ENCODE data around the gene PEX7.

The PEX7 gene

DNA sequence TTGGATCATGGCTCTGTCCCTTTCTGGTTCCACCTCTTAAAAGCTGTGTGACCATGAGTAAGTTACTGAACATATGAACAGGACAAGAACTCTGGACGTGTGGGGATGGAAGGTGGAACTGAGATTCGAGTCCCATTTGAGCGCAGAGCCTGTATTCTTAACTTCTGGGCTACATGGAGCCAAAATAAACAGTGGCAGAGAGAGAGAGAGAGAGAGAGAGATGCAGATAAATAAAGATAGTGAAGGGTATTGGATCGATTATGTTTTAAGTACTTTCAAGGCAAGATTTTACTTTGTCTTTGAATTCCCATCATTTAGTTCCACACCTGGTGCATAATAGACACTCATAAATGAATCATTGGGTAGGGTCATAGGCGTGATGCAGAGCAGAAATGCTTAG is 139.5 kb downstream of the PEX7 start:
- no peaks in the 10 kb centered on the region for H3K36me3 ChIP-seq (ENCODE audit: control insufficient read depth, low read depth, low read length)
- H3K9ac ChIP-seq (ENCODE audit: low read length): no peak overlapping the region
- peaks cover 36% of the 10 kb centered on the region for H3K4me1 ChIP-seq (ENCODE audit: control insufficient read depth, low read depth, low read length)
- H3K9me3 ChIP-seq (ENCODE audit: control insufficient read depth, low read depth, low read length): no peaks in the 10 kb centered on the region
- no peak overlapping the region for H3K27ac ChIP-seq (ENCODE audit: low read length)
- H3K27me3 ChIP-seq (ENCODE audit: control insufficient read depth, insufficient read depth, low read length): peaks cover 5% of the 10 kb centered on the region
- no peak overlapping the region for H3K4me3 ChIP-seq (ENCODE audit: low read length)

DNA sequence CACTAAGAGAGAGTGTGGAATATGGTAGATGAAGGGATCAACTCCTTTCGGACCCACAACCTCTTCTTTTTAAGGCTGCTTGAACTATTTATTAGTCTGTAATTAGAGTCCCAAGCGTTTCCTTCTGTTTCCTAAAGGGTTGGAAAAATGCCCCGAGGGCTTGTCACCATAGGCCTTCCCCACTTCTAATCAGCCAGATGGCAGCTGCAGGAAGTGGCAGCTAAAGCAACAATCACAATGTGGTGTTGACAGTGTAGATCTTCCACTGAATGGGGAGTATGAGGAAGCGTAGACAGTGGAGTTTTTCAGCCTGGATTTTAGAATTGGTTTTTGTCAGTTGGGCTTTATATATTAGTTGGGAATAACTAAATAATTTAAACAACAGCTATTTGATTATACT is 140.3 kb downstream of the PEX7 start:
- Histone ChIP-seq H3K36me3 (ENCODE audit: control insufficient read depth, low read depth, low read length) (no peaks in the 10 kb centered on the region), H3K4me1 (ENCODE audit: control insufficient read depth, low read depth, low read length) (peaks cover 31% of the 10 kb centered on the region), H3K27ac (ENCODE audit: low read length) (no peak overlapping the region), H3K27me3 (ENCODE audit: control insufficient read depth, insufficient read depth, low read length) (peaks cover 5% of the 10 kb centered on the region), H3K9me3 (ENCODE audit: control insufficient read depth, low read depth, low read length) (no peaks in the 10 kb centered on the region), H3K9ac (ENCODE audit: low read length) (no peak overlapping the region), H3K4me3 (ENCODE audit: low read length) (no peak overlapping the region)

DNA sequence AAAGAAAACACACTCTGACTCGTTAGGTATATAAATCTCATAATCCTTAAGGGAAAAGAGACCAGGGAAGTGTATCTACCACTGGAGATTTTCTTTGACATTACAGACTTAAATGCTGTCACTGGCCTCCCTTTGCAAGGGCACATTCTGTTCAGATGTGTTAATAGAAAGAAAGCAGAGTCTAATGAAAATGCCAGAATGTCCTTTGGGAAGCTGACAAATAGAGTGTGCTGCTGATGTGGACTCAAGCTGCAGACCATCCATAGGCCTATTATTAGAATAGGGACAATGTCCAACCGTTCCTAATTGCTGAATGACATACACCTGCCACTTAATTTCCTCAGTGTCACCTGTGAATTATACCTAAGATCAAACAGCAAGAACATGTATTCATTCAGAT is 140.9 kb downstream of the PEX7 start:
- no peak overlapping the region for H3K27ac ChIP-seq (ENCODE audit: low read length)

More for the DNA sequence above, 140.9 kb downstream of the PEX7 start:
- Histone ChIP-seq H3K9ac (ENCODE audit: low read length) (no peak overlapping the region), H3K36me3 (ENCODE audit: control insufficient read depth, low read depth, low read length) (no peaks in the 10 kb centered on the region), H3K27me3 (ENCODE audit: control insufficient read depth, insufficient read depth, low read length) (peaks cover 5% of the 10 kb centered on the region), H3K9me3 (ENCODE audit: control insufficient read depth, low read depth, low read length) (no peaks in the 10 kb centered on the region), H3K4me3 (ENCODE audit: low read length) (no peak overlapping the region), H3K4me1 (ENCODE audit: control insufficient read depth, low read depth, low read length) (peaks cover 26% of the 10 kb centered on the region)
